ENCODE data around the gene CKAP4. TPM values are rescaled to one million over a fixed set of nuclear protein-coding genes. Genes with fewer than 3 reads are reported as not detected.

The CKAP4 gene
- total and polyA plus RNA-seq, 2 of the 13 experiments (the other 11 are each of a cell fraction or from before 2014, with no cell fraction given): 39.2 to 70.2 TPM

GRCh38 chr12:106205208-106206069, 42.4 kb downstream of the CKAP4 start:
- ChIA-PET CTCF (ENCODE audit: low intra/inter-chr PET ratio, low total read pairs) (interaction anchor here (1.8 kb wide), 1 partner anchor 785 kb away, joined by 9 read pairs; no protein-coding TSS in a partner anchor), POLR2A (no interaction called here)
- FAIRE-seq (no peak), DNase-seq (ENCODE audit: low spot score) (peak; percentile 20), ATAC-seq (peak; percentile 91)
- H4K20me1 ChIP-seq (ENCODE audit: insufficient read depth, low read length): no peaks in the 10 kb centered on the region
- no peaks in the 10 kb centered on the region for H3K27me3 ChIP-seq (ENCODE audit: control insufficient read depth in 1 of 2, insufficient read depth in 2 of 2, low read length in 2 of 2)
- intact Hi-C loops (cut with micrococcal nuclease; ENCODE audit: unreplicated experiment): no loop called here
- no peaks in the 10 kb centered on the region for H3K4me1 ChIP-seq (ENCODE audit: insufficient read depth, low read length)
- in situ Hi-C loops (cut with HindIII; ENCODE audit: extremely low pct_ligation_motif_present, low pct_unique_long_range_greater_than_20kb): no loop called here
- no peak overlapping the region for H3K4me2 ChIP-seq (ENCODE audit: low read depth, low read length)
- WGBS (ENCODE audit: low lambda C conversion rate): 1% methylated on average over 4 of the region's 6 CpGs
- no peak overlapping the region for H2AFZ ChIP-seq (ENCODE audit: low read length)
- H3K9ac ChIP-seq (ENCODE audit: insufficient read depth, low read depth, low read length): no peak overlapping the region
- no peak overlapping the region for H3K4me3 ChIP-seq (replicated peaks in 1 of 3; ENCODE audit: insufficient read depth in 1 of 3, low read depth in 2 of 3, low read length in 3 of 3)
- H3K9me3 ChIP-seq (ENCODE audit: low read length): no peaks in the 10 kb centered on the region
- H3K36me3 ChIP-seq (replicated peaks in 1 of 2; ENCODE audit: control insufficient read depth in 1 of 2, insufficient read depth in 2 of 2, low read length in 2 of 2): no peaks in the 10 kb centered on the region
- no TSS peak for BruUV-seq (replicated peaks)
- H3K79me2 ChIP-seq (ENCODE audit: insufficient read depth, low read length): no peaks in the 10 kb centered on the region
- H3K27ac ChIP-seq (ENCODE audit: extremely low read length, insufficient read depth, low read length): no peak overlapping the region
- TF ChIP-seq SMARCE1 (IDR thresholded peaks at IDR 0.05; ENCODE audit: borderline replicate concordance) (no peak), RBM22 (optimal IDR thresholded peaks at IDR 0.05; ENCODE audit: low read length) (no peak), NFKBIZ (CRISPR knock-in tag; IDR thresholded peaks at IDR 0.05) (no peak), ZNF816 (CRISPR knock-in tag; IDR thresholded peaks at IDR 0.05; ENCODE audit: borderline replicate concordance) (no peak), SIN3B (IDR thresholded peaks at IDR 0.05; ENCODE audit: low read length) (no peak), RAD21 (CRISPR knock-in tag; IDR thresholded peaks at IDR 0.05) (peak; percentile 75), SMC3 (IDR thresholded peaks at IDR 0.05; ENCODE audit: low read length) (0 out of 2 replicates have a peak, but pooled peaks have one; percentile 21), CTCF (CRISPR knock-in tag; IDR thresholded peaks at IDR 0.05) (peak; percentile 65), CBX2 (IDR thresholded peaks at IDR 0.05; ENCODE audit: low read depth, low read length) (no peak), CBX2 (CRISPR knock-in tag; IDR thresholded peaks at IDR 0.05; ENCODE audit: low read depth) (no peak), YEATS2 (CRISPR knock-in tag; IDR thresholded peaks at IDR 0.05; ENCODE audit: borderline replicate concordance) (no peak), PHF21A (CRISPR knock-in tag; IDR thresholded peaks at IDR 0.05) (no peak), STAG1 (CRISPR knock-in tag; IDR thresholded peaks at IDR 0.05) (peak; percentile 74)
- TF ChIP-seq, protein P1, sequence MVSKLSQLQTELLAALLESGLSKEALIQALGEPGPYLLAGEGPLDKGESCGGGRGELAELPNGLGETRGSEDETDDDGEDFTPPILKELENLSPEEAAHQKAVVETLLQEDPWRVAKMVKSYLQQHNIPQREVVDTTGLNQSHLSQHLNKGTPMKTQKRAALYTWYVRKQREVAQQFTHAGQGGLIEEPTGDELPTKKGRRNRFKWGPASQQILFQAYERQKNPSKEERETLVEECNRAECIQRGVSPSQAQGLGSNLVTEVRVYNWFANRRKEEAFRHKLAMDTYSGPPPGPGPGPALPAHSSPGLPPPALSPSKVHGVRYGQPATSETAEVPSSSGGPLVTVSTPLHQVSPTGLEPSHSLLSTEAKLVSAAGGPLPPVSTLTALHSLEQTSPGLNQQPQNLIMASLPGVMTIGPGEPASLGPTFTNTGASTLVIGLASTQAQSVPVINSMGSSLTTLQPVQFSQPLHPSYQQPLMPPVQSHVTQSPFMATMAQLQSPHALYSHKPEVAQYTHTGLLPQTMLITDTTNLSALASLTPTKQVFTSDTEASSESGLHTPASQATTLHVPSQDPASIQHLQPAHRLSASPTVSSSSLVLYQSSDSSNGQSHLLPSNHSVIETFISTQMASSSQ (IDR thresholded peaks at IDR 0.05; ENCODE audit: low read depth): no peak
- TF ChIP-seq, protein P1 (CRISPR knock-in tag; IDR thresholded peaks at IDR 0.05; ENCODE audit: borderline replicate concordance): no peak
- TF ChIP-seq, protein P2, sequence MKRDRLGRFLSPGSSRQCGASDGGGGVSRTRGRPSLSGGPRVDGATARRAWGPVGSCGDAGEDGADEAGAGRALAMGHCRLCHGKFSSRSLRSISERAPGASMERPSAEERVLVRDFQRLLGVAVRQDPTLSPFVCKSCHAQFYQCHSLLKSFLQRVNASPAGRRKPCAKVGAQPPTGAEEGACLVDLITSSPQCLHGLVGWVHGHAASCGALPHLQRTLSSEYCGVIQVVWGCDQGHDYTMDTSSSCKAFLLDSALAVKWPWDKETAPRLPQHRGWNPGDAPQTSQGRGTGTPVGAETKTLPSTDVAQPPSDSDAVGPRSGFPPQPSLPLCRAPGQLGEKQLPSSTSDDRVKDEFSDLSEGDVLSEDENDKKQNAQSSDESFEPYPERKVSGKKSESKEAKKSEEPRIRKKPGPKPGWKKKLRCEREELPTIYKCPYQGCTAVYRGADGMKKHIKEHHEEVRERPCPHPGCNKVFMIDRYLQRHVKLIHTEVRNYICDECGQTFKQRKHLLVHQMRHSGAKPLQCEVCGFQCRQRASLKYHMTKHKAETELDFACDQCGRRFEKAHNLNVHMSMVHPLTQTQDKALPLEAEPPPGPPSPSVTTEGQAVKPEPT (CRISPR knock-in tag; IDR thresholded peaks at IDR 0.05; ENCODE audit: low read depth): no peak

Measured in HepG2 (cell line).